Right lobe of liver (tissue), 4 donors: Measurements from ENCODE around the gene FUT7.

ENCODE experiments used
- POLR2A ChIP-seq: fragments of 450-650 bp; IDR thresholded peaks from one replicate; pipeline ENCODE4 v1.6.1; 2017; ENCODE audit warnings: antibody characterized with exemption, mild to moderate bottlenecking
- TF ChIP-seq, protein P1 (sequence below), 4 donors: fragments of 200-600 bp in 3 of 4; fragments of 450-650 bp in 1 of 4; IDR thresholded peaks; one replicate each; pipeline versions ENCODE4 v1.5.1 to v1.8.0; 2016 to 2022; ENCODE audit warnings: antibody characterized with exemption in 4 of 4, mild to moderate bottlenecking in 2 of 4
- donor health status: DM: no; HTN: no; CAD: no.
- donor health status: DM: no; HTN: no; CAD: no.
- donor health status: DM: no; HTN: yes; CAD: no.

DNA sequence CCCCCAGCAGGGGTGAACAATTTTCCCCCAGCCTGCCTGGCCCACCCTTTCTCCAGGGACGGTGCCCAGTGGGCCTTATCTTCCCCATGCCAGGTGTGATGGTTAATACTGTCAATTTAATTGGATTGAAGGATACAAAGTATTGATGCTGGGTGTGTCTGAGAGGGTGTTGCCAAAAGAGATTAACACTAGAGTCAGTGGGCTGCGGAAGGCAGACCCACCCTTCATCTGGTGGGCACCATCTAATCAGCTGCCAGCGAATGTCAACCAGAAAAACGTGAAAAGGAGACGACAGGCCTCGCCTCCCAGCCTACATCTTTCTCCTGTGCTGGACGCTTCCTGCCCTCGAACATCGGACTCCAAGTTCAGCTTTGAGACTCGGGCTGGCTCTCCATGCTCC lies 5.6 kb upstream of the FUT7 start:
- no peak for TF ChIP-seq POLR2A
- TF ChIP-seq, protein P1, sequence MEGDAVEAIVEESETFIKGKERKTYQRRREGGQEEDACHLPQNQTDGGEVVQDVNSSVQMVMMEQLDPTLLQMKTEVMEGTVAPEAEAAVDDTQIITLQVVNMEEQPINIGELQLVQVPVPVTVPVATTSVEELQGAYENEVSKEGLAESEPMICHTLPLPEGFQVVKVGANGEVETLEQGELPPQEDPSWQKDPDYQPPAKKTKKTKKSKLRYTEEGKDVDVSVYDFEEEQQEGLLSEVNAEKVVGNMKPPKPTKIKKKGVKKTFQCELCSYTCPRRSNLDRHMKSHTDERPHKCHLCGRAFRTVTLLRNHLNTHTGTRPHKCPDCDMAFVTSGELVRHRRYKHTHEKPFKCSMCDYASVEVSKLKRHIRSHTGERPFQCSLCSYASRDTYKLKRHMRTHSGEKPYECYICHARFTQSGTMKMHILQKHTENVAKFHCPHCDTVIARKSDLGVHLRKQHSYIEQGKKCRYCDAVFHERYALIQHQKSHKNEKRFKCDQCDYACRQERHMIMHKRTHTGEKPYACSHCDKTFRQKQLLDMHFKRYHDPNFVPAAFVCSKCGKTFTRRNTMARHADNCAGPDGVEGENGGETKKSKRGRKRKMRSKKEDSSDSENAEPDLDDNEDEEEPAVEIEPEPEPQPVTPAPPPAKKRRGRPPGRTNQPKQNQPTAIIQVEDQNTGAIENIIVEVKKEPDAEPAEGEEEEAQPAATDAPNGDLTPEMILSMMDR (IDR thresholded peaks at IDR 0.05), result no peak
